ENCODE results near the gene TNIP1.

GRCh38 chr5:151023047-151023615 is 57.7 kb downstream of the TNIP1 start:
- TF ChIP-seq, protein P1, sequence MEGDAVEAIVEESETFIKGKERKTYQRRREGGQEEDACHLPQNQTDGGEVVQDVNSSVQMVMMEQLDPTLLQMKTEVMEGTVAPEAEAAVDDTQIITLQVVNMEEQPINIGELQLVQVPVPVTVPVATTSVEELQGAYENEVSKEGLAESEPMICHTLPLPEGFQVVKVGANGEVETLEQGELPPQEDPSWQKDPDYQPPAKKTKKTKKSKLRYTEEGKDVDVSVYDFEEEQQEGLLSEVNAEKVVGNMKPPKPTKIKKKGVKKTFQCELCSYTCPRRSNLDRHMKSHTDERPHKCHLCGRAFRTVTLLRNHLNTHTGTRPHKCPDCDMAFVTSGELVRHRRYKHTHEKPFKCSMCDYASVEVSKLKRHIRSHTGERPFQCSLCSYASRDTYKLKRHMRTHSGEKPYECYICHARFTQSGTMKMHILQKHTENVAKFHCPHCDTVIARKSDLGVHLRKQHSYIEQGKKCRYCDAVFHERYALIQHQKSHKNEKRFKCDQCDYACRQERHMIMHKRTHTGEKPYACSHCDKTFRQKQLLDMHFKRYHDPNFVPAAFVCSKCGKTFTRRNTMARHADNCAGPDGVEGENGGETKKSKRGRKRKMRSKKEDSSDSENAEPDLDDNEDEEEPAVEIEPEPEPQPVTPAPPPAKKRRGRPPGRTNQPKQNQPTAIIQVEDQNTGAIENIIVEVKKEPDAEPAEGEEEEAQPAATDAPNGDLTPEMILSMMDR (IDR thresholded peaks at IDR 0.05; ENCODE audit: poor library complexity): no peak
- TF ChIP-seq EZH2 (IDR thresholded peaks at IDR 0.05; ENCODE audit: borderline replicate concordance): no peak
